Retinal pigment epithelial cell (primary cell): ENCODE results near the gene SCT.

Experiments used
- DNase-seq: peaks from one replicate; pipeline ENCODE4 v3.0.0-alpha.2; 2010; ENCODE audit warnings: low read depth
- H3K4me3 ChIP-seq: 2 replicates; pipeline ENCODE4 v1.5.1; 2011; ENCODE audit warnings: mild to moderate bottlenecking, low read length, control low read depth, moderate library complexity
- TF ChIP-seq, protein P1 (sequence below): conservative IDR thresholded peaks from 2 replicates; pipeline ENCODE4 v1.5.1; 2011; ENCODE audit warnings: low read depth, low read length, control low read depth, inconsistent platforms

SCT gene

GRCh38 chr11:615504-616319 is 11.3 kb downstream of the SCT start, which contains the start of gene IRF7:
TSS of gene IRF7 (minus strand) at chr11:615950. CDS start at chr11:615364, 586 bp downstream.
- peak within 1 kb of the TSS; percentile 73 for H3K4me3 ChIP-seq
- DNase-seq = no peak
- TF ChIP-seq, protein P1, sequence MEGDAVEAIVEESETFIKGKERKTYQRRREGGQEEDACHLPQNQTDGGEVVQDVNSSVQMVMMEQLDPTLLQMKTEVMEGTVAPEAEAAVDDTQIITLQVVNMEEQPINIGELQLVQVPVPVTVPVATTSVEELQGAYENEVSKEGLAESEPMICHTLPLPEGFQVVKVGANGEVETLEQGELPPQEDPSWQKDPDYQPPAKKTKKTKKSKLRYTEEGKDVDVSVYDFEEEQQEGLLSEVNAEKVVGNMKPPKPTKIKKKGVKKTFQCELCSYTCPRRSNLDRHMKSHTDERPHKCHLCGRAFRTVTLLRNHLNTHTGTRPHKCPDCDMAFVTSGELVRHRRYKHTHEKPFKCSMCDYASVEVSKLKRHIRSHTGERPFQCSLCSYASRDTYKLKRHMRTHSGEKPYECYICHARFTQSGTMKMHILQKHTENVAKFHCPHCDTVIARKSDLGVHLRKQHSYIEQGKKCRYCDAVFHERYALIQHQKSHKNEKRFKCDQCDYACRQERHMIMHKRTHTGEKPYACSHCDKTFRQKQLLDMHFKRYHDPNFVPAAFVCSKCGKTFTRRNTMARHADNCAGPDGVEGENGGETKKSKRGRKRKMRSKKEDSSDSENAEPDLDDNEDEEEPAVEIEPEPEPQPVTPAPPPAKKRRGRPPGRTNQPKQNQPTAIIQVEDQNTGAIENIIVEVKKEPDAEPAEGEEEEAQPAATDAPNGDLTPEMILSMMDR = no peak

- H3K4me3 ChIP-seq = peak overlapping the region; percentile 73
- TF ChIP-seq, protein P1 = no peak
- no peak for DNase-seq
Measured at GRCh38 chr11:614623-615503, 12.1 kb downstream of the SCT start.

DNA sequence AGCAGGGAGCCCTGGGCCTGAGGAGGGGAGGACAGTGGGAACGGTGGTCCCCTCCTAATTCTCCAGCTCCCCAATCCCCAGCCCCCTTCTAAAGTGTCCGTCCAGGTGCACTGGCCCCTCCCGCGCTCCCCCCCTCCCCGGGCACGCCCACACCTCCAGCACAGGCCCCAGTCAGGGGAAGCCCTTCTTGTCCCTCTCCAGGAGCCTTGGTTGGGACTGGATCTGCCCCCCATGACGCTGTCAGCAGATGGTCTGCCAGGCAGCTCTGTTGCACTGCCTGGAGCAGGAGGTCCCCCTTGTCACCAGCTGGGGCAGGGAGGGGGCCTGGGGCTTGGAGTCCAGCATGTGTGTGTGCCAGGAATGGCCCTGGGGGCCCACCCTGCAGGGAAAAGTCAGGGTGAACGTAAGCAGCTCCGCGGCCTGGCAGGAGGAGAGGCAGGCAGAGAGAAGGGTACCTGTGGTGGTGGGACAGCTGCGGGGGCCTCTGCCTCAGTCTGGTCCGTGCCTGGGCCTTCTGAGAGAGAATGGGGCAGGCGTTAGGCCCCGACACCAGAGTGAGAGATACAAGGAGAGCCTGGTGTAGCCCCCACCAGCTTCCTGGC is 12.9 kb downstream of the SCT start:
- no peak overlapping the region for H3K4me3 ChIP-seq
- TF ChIP-seq, protein P1 = no peak
- DNase-seq = no peak

- TF ChIP-seq, protein P1 = no peak
- no peak overlapping the region for H3K4me3 ChIP-seq
- DNase-seq = no peak
Measured at GRCh38 chr11:613369-613968, 13.5 kb downstream of the SCT start.

GRCh38 chr11:612961-613300 is 14.1 kb downstream of the SCT start:
- TF ChIP-seq, protein P1 = no peak
- DNase-seq = no peak
- H3K4me3 ChIP-seq = no peak overlapping the region

DNA sequence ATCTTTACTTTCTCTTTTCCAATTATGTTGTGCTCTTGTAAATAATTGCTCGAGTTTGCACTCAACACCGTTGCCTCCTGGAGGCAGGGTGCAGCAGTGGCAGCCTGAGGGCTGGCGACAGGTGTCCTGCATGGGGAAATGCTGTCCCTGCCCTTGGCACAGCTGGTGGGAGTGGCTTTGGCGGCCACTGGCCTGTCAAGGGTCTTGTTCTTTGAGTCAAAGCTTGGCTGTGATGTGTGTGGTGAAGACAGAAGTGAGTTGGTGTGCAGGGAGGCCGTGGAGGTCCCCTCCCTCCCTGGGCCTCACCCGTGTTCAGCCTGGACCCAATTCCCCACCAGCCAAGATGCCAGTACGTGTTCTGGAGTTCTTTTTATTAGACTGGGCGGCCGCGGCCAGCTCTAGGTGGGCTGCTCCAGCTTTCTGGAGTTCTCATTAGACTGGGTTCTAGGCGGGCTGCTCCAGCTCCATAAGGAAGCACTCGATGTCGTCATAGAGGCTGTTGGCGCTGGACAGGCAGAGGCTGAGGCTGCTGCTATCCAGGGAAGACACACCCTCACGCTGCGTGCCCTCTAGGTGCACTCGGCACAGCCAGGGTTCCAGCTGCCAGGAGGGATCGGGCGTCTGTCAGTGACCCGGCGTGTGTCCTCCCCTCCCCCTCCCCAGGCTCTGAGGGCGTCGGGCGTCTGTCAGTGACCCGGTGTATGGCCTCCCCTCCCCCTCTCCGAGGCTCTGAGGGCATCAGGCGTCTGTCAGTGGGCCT is 14.6 kb downstream of the SCT start:
- TF ChIP-seq, protein P1 = peak; percentile 51
- no peak overlapping the region for H3K4me3 ChIP-seq
- DNase-seq = no peak
